ENCODE results near the gene HEPN1. TPM values are rescaled to one million over a fixed set of nuclear protein-coding genes. Genes with fewer than 3 reads are reported as not detected.
"Not testable (repeated sequence)": the region's sequence is repeated elsewhere in the genome, so short reads cannot be mapped to it uniquely, and the experiment has no call there.

The HEPN1 gene
- total RNA-seq, 1 donor from 2014 or later: not detected

GRCh38 chr11:124942466-124943253 lies 23.6 kb downstream of the HEPN1 start:
- no peak for DNase-seq (ENCODE audit: low spot score)

GRCh38 chr11:124943254-124943616 lies 24.2 kb downstream of the HEPN1 start:
- DNase-seq (ENCODE audit: low spot score): no peak

- no peak for DNase-seq (ENCODE audit: low spot score)
These were observed 24.7 kb downstream of the HEPN1 start for GRCh38 chr11:124943741-124944140.

GRCh38 chr11:124944565-124944964 lies 25.5 kb downstream of the HEPN1 start:
- DNase-seq (ENCODE audit: low spot score): no peak

- no peak for DNase-seq (ENCODE audit: low spot score)
These were observed 26.8 kb downstream of the HEPN1 start for GRCh38 chr11:124945826-124946225.

GRCh38 chr11:124946735-124947141 lies 27.7 kb downstream of the HEPN1 start:
- no peak for DNase-seq (ENCODE audit: low spot score)

GRCh38 chr11:124950601-124951330 lies 31.7 kb downstream of the HEPN1 start:
- DNase-seq (ENCODE audit: low spot score): no peak

- DNase-seq (ENCODE audit: low spot score): no peak
These were observed 32.3 kb downstream of the HEPN1 start for GRCh38 chr11:124951341-124951740.

GRCh38 chr11:124953753-124954589 lies 34.9 kb downstream of the HEPN1 start, which contains the start of gene CCDC15:
TSS of gene CCDC15 (plus strand) at chr11:124954202. CDS start at chr11:124954733, 531 bp downstream.
- peak; percentile 99 for DNase-seq (ENCODE audit: low spot score)

- no peak for DNase-seq (ENCODE audit: low spot score)
These were observed 35.5 kb downstream of the HEPN1 start for GRCh38 chr11:124954590-124954955.

GRCh38 chr11:124955035-124955434 lies 36.0 kb downstream of the HEPN1 start:
- no peak for DNase-seq (ENCODE audit: low spot score)

- DNase-seq (ENCODE audit: low spot score): peak; percentile 87
These were observed 43.0 kb downstream of the HEPN1 start for GRCh38 chr11:124961972-124962609.

- not testable (repeated sequence) for DNase-seq (ENCODE audit: low spot score)
These were observed 49.1 kb downstream of the HEPN1 start for GRCh38 chr11:124968197-124968596.

Other genes with a start within 250 kb of the HEPN1 start
- gene SIAE, start 245.5 kb upstream of the HEPN1 start, total RNA-seq (ENCODE audit: insufficient read depth, low replicate concordance): 8.4 TPM
- 8.9 TPM for gene SPA17, start 245.3 kb upstream of the HEPN1 start, total RNA-seq (ENCODE audit: insufficient read depth, low replicate concordance)
- gene NRGN, start 179.3 kb upstream of the HEPN1 start, total RNA-seq (ENCODE audit: insufficient read depth, low replicate concordance): not detected
- gene VSIG2, start 167.0 kb upstream of the HEPN1 start, total RNA-seq (ENCODE audit: insufficient read depth, low replicate concordance): not detected
- 9.4 TPM for gene ESAM, start 157.0 kb upstream of the HEPN1 start, total RNA-seq (ENCODE audit: insufficient read depth, low replicate concordance)
- 43.8 TPM for gene MSANTD2, start 118.8 kb upstream of the HEPN1 start, total RNA-seq (ENCODE audit: insufficient read depth, low replicate concordance)
- gene ROBO3, start 53.8 kb upstream of the HEPN1 start, total RNA-seq (ENCODE audit: insufficient read depth, low replicate concordance): 17.3 TPM
- 13.0 TPM for gene ROBO4, start 21.4 kb upstream of the HEPN1 start, total RNA-seq (ENCODE audit: insufficient read depth, low replicate concordance)
- gene HEPACAM, start 16.8 kb downstream of the HEPN1 start, total RNA-seq (ENCODE audit: insufficient read depth, low replicate concordance): 1.9 TPM
- gene CCDC15, start 35.0 kb downstream of the HEPN1 start, total RNA-seq (ENCODE audit: insufficient read depth, low replicate concordance): 8.7 TPM
- 8.2 TPM for gene SLC37A2, start 144.1 kb downstream of the HEPN1 start, total RNA-seq (ENCODE audit: insufficient read depth, low replicate concordance)
- gene TMEM218, start 192.4 kb downstream of the HEPN1 start, total RNA-seq (ENCODE audit: insufficient read depth, low replicate concordance): 48.6 TPM
- 31.8 TPM for gene PKNOX2, start 245.5 kb downstream of the HEPN1 start, total RNA-seq (ENCODE audit: insufficient read depth, low replicate concordance)

Data from umbilical cord (tissue), 2 donors.